ENCODE measurements around the gene FBRS.

Gene FBRS

GRCh38 chr16:30697264-30698138 is 39.3 kb downstream of the FBRS start:
- no peaks in the 10 kb centered on the region for H3K27me3 ChIP-seq (replicated peaks)
- in situ Hi-C loops (cut with HindIII; ENCODE audit: low pct_ligation_motif_present, low sequenced_read_pairs), result no loop called here
- no peak for DNase-seq

GRCh38 chr16:30698139-30698815 is 40.0 kb downstream of the FBRS start:
- Histone ChIP-seq H3K27ac (peak overlapping the region; percentile 100), H3K27me3 (replicated peaks) (no peaks in the 10 kb centered on the region), H3K36me3 (replicated peaks) (peaks cover 16% of the 10 kb centered on the region), H3K4me3 (ENCODE audit: low read depth, low read length) (peak overlapping the region; percentile 98)
- peak; percentile 96 for DNase-seq
- in situ Hi-C loops (cut with HindIII; ENCODE audit: low pct_ligation_motif_present, low sequenced_read_pairs), result no loop called here
- no peak for TF ChIP-seq CTCF (IDR thresholded peaks at IDR 0.05; ENCODE audit: low read depth, low read length, missing control alignments)

More at GRCh38 chr16:30697264-30698138, 39.3 kb downstream of the FBRS start:
- peak overlapping the region; percentile 100 for H3K27ac ChIP-seq
- TF ChIP-seq CTCF (IDR thresholded peaks at IDR 0.05; ENCODE audit: low read depth, low read length, missing control alignments), result no peak
- H3K36me3 ChIP-seq (replicated peaks), result peaks cover 10% of the 10 kb centered on the region
- peak overlapping the region; percentile 98 for H3K4me3 ChIP-seq (ENCODE audit: low read depth, low read length)

- peak; percentile 69 for DNase-seq
- in situ Hi-C loops (cut with HindIII; ENCODE audit: low pct_ligation_motif_present, low sequenced_read_pairs), result no loop called here
- H3K36me3 ChIP-seq (replicated peaks), result peaks cover 23% of the 10 kb centered on the region
- no peaks in the 10 kb centered on the region for H3K27me3 ChIP-seq (replicated peaks)
- TF ChIP-seq CTCF (IDR thresholded peaks at IDR 0.05; ENCODE audit: low read depth, low read length, missing control alignments), result no peak
- peak within 1 kb of the TSS; percentile 98 for H3K4me3 ChIP-seq (ENCODE audit: low read depth, low read length)
- peak within 1 kb of the TSS; percentile 100 for H3K27ac ChIP-seq
Measured at GRCh38 chr16:30698816-30699614, 40.8 kb downstream of the FBRS start, which contains the start of gene SRCAP. SRCAP (plus strand) TSS chr16:30699171; CDS start chr16:30700825, 1,654 bp downstream.

GRCh38 chr16:30699615-30700099 is 41.4 kb downstream of the FBRS start:
- Histone ChIP-seq H3K4me3 (ENCODE audit: low read depth, low read length) (peak overlapping the region; percentile 98), H3K27ac (peak overlapping the region; percentile 100), H3K36me3 (replicated peaks) (peaks cover 30% of the 10 kb centered on the region), H3K27me3 (replicated peaks) (no peaks in the 10 kb centered on the region)
- TF ChIP-seq CTCF (IDR thresholded peaks at IDR 0.05; ENCODE audit: low read depth, low read length, missing control alignments), result no peak
- DNase-seq, result no peak
- in situ Hi-C loops (cut with HindIII; ENCODE audit: low pct_ligation_motif_present, low sequenced_read_pairs), result no loop called here

GRCh38 chr16:30700491-30700890 is 42.3 kb downstream of the FBRS start:
- Histone ChIP-seq H3K27ac (peak overlapping the region; percentile 60), H3K36me3 (replicated peaks) (peaks cover 38% of the 10 kb centered on the region), H3K4me3 (ENCODE audit: low read depth, low read length) (no peak overlapping the region), H3K27me3 (replicated peaks) (no peaks in the 10 kb centered on the region)
- peak; percentile 63 for DNase-seq
- TF ChIP-seq CTCF (IDR thresholded peaks at IDR 0.05; ENCODE audit: low read depth, low read length, missing control alignments), result no peak
- in situ Hi-C loops (cut with HindIII; ENCODE audit: low pct_ligation_motif_present, low sequenced_read_pairs), result no loop called here

All from brain microvascular endothelial cell (primary cell).